Fibroblast of pulmonary artery (primary cell): Measurements from ENCODE around the gene CD200.

Experiments used
- DNase-seq: peaks from one replicate; pipeline ENCODE4 v3.0.0-alpha.2; 2010; ENCODE audit warnings: low read depth
- H3K4me3 ChIP-seq: replicated peaks from 2 replicates; pipeline ENCODE4 v1.5.1; 2011; ENCODE audit warnings: low read depth, mild to moderate bottlenecking, control low read depth, low read length, moderate library complexity
- CTCF ChIP-seq: IDR thresholded peaks from 2 replicates; pipeline ENCODE4 v1.5.1; 2011; ENCODE audit warnings: mild to moderate bottlenecking, control low read depth, low read length, inconsistent platforms; ENCODE audit errors: missing control alignments

The CD200 gene

GRCh38 chr3:112392393-112393359, 59.7 kb downstream of the CD200 start:
- no peak overlapping the region for H3K4me3 ChIP-seq
- DNase-seq, result no peak
- no peak for TF ChIP-seq CTCF

GRCh38 chr3:112393360-112393728, 60.4 kb downstream of the CD200 start:
- TF ChIP-seq CTCF, result no peak
- DNase-seq, result no peak

GRCh38 chr3:112394003-112394640, 61.2 kb downstream of the CD200 start:
- no peak for TF ChIP-seq CTCF
- peak; percentile 54 for DNase-seq
- H3K4me3 ChIP-seq, result no peak overlapping the region

More at GRCh38 chr3:112393360-112393728, 60.4 kb downstream of the CD200 start:
- no peak overlapping the region for H3K4me3 ChIP-seq

- peak; percentile 21 for DNase-seq
- no peak overlapping the region for H3K4me3 ChIP-seq
- TF ChIP-seq CTCF, result no peak
Measured at GRCh38 chr3:112395181-112395895, 62.4 kb downstream of the CD200 start.

- no peak overlapping the region for H3K4me3 ChIP-seq
- no peak for DNase-seq
- no peak for TF ChIP-seq CTCF
Measured at GRCh38 chr3:112395896-112396290, 62.9 kb downstream of the CD200 start.

- H3K4me3 ChIP-seq, result no peak overlapping the region
- peak; percentile 60 for DNase-seq
- TF ChIP-seq CTCF, result no peak
Measured at GRCh38 chr3:112397556-112397955, 64.6 kb downstream of the CD200 start.
